ELF-1 (cell line): ENCODE results near the gene ARMC9.
A peak's percentile ranks its signal among the peaks of the same experiment; 100 is the strongest.
"Not testable (repeated sequence)": the region's sequence is repeated elsewhere in the genome, so short reads cannot be mapped to it uniquely, and the experiment has no call there.

ENCODE experiments used
- DNase-seq: peaks from one replicate; pipeline ENCODE4 v3.0.0-alpha.2; 2016; ENCODE audit warnings: low read depth, low spot score

Gene ARMC9

DNA sequence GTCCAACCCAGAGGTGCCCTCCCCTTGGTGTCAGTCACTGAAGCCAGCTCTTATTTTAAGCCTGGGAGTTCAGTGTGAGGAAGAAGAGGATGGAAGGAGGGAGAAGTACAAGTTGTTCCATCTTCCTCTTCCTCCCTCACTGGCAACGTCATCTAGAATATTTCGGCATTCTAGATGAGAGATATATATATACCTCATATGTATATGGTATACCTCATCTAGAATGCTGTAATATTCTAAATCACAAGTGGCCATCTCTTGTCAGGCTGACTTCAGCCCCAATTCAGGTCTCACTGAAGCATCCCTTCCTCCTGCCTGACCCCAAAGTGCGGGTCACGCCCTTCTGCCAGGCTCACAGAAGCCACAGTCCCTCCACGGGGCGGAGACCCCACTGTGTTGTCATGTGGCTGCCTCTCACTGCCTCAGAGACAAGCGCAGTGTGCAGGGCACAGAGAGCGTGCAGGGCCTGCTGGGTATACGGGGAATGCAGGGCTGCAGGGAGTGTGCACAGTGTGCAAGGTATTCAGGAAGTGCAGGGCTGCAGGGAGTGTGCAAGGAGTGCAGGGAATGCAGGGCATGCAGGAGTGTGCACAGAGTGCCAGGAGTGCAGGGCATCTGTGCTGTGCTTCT, 164.2 kb downstream of the ARMC9 start:
- DNase-seq: no peak

DNA sequence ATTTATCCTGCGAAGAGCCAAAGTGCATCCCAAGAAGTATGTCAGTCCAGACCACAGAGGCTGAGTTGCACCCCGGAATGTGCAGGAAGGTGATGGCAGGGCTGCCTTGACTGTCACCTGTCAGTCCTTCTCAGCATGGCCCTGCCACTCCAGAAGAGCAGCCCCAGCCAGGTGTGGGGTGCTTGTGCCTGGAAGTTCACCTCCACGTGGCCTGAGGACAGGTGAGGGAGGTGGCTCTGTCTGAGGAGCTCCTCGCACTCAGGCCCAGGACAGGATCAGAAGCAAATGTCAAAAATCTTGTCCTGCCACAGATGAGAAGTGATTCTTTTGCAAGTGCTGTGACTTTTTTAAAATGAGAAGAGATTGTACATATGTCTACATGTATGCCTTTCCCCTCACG, 165.6 kb downstream of the ARMC9 start:
- DNase-seq: no peak

DNA sequence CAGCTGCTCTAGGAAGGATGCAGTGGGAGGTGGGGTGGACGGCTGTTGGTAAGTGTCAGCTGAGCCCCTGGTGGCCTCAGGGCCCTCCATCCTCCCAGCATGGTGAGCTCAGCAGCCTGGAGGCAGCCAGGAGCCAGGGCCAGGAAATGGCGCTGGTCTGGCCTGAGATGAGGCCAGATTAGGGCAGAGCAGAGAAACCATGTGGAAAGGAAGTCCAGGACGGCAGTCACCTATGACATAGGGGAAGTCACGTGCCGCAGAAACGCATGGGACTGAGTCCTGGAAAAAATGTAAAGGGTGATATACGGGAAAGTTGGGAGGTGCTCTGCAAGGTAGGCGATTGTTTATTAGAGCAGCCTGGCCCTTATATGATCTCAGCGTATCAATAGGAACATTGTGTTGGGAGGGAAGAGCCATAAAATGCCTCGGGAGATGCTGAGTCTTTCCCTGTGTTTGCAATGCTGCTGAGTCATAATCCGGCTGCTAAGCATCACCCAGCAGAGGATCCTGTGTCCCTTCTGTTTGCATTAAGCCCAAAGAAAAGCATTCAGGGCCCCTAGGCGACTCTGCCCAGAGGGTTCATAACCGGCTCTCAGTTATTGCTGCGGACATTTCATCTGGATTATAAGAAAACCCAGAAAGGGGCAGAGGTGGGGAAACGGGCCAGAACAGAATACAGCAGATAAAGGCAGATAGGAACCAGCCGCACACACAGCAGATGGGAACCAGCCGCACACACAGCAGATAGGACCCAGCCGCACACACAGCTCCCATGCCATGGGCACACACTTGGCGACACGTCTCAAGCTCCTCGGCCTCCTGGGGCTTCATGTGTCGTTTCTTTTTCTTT, 166.8 kb downstream of the ARMC9 start:
- DNase-seq: peak; percentile 90

DNA sequence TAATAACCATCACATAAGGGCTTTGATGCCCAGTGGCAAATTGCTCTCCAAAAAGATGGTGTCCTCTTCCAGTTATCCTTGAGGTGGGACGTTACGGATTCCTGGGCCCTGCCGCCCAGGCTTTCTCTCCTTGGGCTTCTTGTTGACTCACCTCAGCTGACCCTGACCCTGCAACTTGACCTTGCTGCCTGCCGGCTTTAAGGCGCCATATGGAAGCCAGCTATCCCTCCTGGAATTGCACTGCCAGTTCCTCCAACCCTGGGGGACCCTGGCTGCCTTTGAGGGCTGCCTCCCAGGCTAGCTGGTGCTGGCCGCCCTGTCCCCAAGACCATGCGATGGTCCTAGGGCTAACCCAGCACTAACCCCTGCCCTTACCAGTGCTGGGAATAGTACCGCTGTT, 168.7 kb downstream of the ARMC9 start:
- DNase-seq: no peak

DNA sequence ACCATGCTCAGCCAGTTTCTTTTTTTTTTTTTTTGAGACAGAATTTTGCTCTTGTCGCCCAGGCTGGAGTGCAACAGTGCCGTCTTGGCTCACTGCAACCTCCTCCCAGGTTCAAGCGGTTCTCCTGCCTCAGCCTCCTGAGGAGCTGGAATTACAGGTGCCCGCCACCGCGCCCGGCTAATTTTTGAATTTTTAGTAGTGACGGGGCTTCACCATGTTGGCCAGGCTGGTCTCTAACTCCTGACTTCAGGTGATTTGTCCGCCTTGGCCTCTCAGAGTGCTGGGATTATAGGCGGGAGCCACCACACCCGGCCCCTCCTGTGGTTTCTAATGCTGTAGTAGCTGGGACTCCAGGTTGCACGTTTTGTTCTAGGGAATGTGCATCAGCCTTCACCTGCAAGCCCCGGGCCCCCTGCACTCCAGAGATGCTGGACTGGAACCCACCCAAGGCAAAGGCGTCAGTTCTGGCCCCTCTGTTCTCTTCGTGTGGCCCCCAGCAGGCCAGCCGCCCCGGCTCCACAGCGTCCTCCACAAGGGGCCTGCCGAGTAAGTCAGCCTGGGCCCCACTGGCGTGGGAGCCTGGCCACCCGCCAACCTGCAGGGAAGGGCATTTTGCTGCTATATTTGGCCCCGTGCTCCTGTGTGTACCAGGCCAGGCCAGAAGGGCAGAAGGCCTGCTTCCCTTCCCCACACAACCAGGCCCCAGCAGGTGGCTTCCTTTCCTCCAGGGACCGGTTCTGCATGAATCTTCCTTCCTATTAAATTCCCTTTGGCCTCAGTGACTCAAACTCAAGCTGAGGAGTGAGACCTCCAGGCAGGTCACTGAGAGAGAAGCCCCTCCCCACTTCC, 171.4 kb downstream of the ARMC9 start:
- peak; percentile 86 for DNase-seq

DNA sequence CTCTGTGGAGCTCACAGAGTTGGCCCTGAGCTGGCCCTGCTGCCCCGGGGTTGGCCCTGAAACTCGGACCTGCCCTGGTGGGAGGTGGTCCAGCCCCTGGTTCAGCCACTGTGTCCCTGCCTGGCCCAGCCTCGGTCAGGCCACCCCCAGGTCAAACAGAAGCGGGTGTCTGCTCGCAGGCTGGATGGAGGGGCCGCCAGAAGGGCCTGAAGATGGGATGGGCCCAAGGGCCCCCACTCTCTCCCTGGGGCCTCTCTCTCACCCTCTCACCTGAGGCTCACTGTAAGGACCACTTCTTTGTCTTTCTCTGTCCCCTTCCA, 172.0 kb downstream of the ARMC9 start:
- no peak for DNase-seq

DNA sequence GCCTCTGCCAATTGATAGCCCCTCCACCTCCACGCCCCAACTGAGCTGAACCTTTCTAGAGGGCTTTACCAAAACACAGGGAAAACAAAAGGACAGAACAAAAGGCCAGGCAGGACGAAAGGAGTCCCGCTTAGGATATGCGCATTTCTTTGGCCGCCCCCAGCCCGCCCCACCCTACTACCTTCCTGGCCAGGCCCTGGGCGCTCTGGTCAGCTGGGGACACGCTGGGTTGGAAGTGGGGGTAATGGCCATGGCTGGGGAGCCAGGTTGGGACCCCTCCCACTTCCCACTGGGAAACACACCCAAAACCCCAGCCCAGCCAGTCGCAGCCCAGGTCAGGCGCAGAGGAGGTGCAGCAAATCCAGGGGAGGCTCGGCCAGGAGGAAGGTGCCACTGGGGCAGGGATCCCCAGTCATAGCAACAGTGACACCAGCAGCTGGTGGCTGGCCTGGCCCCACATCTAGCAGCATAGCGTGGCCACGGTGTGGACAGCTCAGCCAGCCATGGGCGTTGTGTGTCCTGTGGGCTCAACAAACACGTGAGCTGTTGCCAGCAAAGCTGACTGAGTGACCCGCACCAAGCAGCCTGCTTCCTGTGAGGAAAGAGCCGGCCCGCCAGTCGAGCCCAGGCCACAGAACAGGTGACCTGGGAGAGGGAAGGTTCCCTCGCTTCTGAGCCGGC, 172.5 kb downstream of the ARMC9 start:
- peak; percentile 89 for DNase-seq

DNA sequence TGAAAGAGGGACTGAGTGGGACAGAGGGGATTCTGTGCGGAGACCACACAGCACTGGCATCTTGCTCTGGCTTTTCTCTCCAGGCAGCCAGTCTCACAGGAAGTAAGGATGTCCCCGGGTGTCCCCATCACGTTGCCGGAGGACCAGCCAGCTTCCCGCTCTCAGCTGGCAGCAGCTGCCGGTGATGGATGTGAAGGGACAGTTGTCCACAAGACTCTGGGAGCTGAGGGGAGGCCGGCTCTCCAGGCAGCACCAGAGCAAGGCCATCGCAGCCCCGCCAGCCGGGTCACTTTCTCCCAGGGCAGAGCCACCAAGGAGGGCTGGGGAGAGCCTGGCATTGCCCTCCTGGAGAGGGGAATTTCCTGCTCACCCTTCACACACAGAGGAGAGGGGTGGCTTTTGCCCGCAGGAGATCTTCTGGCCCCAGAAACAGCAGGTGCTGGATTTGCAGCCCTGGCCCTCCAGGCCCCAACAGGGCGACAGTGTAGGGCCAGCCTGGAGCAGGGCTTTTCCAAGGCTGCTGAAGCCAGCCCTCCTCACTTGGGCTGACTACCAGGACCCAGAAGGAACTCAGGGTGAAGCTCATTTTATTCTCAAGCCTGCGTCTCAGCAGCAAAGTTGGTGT, 173.1 kb downstream of the ARMC9 start:
- no peak for DNase-seq

DNA sequence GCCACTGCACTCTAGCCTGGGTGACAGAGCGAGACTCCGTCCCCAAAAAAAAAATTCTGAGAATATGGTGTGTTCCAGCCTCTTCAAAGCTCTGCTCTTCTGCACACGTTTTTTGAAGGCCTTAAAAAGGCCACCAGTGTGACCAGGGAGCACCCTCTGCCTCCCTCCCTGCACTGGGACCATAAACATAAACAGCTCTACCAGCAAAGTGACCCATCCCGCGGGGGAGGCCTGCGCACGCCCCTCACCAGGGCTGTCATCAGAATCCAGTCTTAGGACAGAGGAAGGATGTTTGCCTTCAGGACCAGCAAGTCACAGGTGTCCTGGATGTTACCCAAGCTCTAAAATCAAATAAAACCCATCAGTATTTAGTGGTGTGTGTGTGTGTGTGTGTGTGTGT, 173.9 kb downstream of the ARMC9 start:
- DNase-seq: no peak

DNA sequence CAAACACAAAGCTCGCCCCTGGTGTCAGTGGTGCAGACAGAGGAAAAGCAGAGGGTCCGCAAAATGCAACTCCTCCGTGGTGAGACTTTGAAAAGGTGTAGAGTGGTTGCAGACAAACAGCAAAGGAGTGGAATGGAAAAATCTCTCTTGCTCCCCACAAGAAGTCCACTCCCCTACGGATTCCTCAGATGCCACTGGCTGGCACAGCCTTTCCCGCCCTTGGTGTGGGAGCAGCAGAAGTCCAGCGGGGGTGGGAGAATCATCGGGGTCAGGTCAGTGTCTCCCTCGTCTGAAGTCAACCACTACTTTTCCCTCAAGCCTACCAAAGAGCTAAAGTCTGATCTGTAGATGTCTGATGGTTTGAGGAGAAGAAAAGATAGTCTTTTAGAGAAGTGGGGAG, 174.8 kb downstream of the ARMC9 start:
- DNase-seq: no peak

DNA sequence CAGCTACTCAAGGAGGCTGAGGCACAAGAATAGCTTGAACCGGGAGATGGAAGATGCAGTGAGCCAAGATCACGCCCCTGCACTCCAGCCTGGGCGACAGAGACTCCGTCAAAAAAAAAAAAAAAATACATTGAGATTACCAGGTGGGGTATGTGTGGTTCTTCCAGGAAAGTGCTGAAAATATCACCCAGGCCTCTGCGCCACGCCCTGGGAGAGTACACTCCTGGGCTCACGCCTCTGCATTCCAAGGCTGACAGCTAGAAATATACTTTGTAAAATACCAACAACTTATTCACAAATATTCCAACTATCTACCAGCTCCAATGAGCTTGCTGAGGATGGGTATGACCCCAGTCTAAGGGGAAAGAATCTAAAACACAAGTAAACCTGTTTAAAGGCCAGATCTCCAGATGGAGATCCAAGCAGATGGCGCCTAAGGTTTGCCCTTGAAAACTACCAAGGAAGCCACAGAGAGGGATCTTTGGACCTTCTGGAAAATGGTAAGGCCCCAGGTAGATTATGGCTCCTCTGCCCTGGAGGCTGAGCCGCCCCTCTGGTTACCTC, 175.4 kb downstream of the ARMC9 start:
- DNase-seq: no peak

DNA sequence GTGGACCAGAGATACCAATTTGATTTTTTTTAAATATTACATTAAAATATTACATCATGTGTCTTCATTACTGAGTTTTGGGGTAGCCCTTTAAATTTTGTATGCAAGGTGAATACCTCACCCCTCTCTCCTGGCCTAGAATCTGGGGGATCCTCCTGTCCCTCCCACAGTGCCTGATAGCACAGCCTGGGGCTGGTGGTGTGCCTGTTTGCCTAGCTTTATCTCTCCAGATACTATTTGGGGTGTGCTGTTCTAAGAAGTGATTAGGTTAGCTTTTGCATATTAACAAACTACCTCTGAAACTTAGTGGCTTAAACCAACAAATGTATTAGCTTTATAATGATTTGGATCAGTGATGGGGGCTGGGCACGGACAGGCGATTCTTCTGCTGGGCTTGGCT, 176.3 kb downstream of the ARMC9 start:
- no peak for DNase-seq

DNA sequence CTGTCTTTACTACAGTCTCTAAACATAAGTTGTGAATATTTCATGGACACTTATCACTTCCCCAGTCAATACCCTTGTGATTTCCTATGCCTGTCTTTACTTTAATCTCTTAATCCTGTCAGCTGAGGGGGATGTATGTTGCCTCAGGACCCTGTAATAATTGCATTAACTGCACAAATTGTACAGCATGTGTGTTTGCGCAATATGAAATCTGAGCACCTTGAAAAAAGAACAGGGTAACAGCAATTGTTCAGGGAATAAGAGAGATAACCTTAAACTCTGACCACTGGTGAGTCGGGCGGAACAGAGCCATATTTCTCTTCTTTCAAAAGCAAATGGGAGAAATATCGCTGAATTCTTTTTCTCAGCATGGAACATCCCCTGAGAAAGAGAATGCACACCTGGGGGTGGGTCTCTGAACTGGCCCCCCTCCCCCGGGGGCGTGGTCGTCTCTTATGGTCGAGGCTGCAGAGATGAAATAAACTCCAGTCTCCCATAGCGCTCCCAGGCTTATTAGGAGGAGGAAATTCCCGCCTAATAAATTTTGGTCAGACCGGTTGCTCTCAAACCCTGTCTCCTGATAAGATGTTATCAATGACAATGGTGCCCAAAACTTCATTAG, 177.7 kb downstream of the ARMC9 start:
- DNase-seq: not testable (repeated sequence)

DNA sequence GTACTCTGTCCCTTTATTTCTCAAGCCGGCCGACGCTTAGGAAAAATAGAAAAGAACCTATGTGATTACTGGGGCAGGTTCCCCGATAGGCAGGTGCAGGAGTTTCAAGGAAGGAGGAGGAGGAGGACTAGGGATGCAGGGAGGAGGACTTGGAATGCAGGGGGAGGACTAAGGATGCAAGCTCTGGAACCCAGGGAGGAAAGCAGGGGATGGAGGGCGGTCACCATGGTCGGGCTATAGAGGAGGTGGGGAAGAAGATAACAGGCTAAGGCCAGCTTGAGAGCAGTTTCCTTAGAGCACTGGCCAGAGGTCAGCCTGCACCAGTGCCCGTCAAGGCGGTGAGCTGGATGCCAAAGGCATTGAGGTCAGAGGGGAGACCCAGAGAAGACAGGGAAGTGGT, 178.4 kb downstream of the ARMC9 start:
- peak; percentile 43 for DNase-seq

DNA sequence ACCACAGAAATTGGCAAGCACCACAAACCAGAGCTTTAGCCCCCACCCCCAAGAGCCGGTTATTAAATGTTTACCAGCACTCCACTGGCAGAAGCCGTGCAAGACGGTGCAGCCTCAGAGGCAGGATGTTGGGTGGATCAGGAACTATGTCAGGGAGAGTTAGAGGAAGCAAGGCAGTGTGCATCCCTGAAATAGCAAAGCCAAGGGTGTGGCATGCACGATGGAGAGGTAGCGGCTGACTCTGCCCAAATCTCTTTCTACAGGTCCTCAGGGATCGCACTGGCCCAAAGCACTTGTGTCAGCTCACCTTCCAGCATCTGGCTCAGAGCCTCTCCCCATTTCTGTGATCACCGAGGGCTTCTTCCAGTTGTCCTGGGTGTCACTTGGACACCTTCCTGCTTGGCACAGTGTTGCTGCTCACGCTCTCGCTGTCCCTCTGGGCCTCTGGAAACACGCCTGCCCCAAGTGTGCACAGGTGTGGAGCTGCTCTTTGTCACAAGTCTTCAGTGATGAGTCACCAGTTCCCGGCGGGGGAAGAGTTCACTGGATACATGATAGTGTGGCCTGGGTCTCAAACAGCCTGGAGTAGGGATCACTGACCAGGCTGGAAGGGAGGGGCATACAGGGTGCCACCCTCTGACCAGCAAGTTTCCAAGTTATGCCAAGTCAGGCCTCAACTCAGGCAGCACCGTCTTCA, 179.7 kb downstream of the ARMC9 start:
- DNase-seq: peak; percentile 52

DNA sequence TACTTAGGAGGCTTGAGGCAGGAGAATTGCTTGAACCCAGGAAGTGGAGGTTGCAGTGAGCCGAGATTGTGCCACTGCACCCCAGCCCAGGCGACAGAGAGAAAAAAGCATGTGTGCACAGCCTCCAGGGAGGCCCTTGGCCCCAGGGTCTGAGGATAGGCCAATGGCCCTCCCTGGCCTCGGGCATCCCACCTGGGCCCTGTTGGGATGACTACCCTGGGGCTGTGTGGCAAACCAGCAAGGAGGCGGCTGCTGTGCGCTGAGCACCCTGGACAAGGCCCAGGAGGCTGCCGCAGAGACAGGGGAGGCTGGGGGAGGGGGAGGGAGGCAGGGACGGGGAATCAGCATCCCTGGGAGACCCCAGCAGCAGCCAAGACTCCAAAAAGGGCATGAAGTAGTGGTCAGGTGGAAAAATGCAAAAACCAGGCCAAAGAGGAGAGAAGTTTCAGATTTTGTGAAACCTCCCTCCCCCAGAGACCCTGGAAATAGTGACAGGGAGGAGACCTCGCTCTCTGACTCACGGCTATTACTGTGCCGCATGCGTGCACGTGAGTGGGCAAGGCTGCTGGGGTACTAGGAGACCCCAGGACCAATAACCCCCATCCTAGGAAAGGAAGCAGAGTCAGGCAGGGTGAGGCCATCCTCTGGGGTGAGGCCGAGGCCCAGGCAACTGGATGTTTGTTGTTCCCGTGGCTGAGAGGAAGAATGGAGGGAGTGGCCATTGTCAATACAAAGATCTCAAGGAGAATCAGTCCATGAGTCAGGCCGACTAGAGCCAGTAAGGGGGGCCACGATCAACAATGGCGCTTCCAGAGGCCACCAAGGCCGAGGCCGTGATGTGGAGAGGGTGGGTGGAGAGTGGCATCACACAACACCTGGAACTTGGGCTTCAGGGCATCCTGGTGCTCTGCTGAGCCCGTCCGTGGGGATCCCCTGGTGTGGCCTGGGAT, 181.1 kb downstream of the ARMC9 start:
- DNase-seq: no peak

DNA sequence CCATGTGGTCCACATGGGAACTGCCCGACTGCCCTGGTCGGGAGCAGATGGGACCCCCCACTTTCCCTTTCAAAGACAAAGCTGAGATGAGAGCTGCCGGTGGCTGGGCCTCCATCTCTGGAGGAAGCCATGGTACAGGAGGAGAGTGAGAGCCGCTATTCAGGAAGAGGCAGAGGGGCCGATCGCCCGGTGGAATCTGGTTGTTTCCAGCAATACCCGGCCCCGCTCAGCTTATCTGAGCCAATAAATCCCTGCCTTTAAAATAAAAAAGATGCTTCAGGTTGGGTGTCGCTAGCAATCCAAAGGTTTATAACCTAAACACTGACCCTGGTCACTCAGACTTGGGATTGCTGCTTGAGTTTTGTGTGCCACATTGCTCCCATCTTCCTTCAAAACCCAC, 181.9 kb downstream of the ARMC9 start:
- no peak for DNase-seq

DNA sequence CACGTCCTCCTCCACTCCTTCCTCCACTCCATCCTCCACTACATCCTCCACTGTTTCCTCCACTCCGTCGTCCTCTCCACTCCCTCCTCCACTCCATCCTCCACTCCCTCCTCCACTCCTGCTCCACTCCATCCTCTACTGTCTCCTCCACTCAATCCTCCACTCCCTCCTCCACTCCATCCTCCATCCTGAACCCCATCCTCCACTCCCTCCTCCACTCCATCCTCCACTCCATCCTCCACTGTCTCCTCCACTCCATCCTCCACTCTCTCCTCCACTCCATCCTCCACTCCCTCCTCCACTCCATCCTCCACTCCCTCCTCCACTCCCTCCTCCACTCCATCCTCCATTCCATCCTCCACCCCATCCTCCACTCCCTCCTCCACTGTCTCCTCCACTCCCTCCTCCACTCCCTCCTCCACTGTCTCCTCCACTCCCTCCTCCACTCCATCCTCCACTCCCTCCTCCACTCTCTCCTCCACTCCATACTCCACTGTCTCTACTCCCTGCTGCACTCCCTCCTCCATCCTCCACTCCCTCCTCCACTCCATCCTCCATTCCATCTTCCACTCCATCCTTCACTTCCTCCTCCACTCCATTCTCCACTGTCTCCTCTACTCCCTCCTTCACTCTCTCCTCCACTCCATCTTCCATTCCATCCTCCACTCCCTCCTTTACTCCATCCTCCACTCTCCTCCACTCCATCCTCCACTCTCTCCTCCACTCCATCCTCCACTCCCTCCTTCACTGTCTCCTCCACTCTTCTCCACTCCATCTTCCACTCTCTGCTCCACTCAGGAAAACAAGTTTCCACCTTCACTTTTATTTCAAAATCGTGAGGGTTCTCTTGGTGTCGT, 182.8 kb downstream of the ARMC9 start:
- DNase-seq: no peak
